ENCODE measurements around the gene S1PR5.

Gene S1PR5

DNA sequence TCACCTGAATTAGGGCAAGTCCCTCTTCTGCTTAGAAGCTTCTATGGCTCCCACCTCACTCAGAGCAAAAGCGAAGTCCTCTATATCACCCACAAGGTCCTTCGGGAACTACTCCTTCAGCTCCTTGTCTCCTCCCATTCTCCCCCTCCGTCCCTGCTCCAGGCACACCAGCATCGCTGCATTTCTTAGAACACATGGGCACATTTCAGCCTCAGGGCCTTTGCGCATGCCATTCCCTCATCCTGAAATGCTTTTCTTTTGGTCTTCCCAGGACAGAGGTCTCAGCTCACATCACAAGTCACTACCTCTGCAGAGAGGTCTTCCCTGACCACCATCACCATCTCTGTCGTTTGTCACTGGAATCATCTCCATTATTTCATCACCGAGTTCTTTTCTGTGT is 4.0 kb downstream of the S1PR5 start:
- no peak for DNase-seq

DNA sequence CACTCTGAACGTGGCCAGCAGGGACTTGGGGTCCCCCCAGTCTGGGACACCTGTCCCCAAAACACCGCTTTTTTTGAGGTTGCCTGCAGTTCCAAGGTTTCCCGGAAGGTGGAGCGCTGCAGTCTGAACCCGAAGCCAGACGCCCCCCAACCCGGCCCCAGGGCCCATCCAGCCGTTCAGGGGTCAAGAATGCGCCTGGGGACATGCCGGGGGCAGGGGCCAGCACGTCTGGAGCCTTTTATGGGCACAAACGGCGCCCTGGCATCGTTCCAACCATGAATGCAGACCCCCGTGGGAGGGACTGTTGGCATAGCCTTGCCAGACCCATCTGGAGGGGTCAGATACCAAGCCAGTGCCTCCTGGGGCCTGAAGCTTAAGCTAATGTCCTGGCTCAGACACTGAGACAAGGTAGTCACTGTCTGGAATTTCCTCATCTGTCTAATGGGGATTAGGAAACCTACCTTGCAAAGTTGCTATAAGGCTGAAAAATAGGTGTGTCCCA is 6.9 kb downstream of the S1PR5 start:
- peak in 5 of 6 experiments; percentile 21 to 59 (median 54) for DNase-seq

DNA sequence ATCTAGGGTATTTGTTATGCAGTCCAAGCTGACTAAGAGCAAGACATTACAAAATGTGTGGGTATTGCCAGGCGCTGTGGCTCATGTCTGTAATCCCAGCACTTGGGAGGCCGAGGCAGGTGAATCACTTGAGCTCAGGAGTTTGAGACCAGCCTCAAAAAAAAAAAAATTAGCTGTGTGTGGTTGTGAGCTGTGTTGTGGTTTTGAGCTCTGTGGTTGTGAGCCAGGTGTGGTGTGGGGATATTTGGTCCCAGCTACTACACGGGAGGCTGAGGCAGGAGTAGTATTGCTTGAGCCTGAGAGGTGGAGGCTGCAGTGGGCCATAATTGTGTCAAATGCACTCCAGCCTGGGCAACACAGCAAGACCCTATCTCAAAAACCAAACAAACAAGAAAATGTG is 8.5 kb downstream of the S1PR5 start:
- DNase-seq, result no peak

DNA sequence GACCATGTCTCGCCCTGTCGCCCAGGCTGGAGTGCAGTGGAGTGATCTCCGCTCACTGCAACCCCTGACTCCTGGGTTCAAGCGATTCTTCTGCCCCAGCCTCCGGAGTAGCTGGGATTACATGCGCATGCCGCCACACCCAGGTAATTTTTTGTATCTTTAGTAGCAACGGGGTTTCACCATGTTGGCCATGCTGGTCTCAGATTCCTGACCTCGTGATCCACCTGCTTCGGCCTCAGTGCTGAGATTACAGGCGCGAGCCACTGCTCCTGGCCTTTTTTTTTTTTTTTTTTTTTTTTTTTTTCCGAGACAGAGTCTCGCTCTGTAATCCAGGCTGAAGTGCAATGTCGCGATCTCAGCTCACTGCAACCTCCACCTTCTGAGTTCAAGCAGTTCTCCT is 9.2 kb downstream of the S1PR5 start:
- DNase-seq, result no peak

DNA sequence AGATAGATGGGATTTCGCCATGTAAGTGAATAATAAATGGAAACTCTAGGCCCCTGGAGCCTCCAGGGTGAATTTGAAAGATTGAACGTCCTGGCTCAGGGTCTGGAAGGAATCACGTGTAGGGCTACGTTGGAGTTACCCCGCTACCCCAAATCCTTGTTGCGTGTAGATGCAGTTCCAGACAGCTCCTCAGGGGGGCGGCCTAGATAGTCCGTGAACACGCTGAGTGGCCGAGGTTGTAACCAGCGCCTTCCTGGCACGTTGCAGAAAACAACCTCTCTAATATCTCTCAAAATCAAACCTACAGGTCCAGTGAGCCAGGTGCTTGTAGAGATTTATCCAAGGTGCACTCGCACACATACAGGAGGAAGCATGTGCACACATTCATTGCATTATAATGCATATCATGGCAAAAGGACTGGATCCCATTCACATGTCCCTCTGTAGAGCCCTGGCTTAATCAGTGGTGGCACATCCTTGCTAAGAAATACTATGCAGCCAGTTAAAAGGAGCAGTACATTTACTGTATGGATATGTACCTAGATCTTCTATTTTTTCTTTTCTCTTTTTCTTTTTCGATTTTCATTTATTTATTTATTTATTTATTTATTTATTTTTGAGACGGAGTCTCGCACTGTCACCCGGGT is 11.5 kb downstream of the S1PR5 start:
- peak; percentile 52 to 80 (median 66) for DNase-seq

DNA sequence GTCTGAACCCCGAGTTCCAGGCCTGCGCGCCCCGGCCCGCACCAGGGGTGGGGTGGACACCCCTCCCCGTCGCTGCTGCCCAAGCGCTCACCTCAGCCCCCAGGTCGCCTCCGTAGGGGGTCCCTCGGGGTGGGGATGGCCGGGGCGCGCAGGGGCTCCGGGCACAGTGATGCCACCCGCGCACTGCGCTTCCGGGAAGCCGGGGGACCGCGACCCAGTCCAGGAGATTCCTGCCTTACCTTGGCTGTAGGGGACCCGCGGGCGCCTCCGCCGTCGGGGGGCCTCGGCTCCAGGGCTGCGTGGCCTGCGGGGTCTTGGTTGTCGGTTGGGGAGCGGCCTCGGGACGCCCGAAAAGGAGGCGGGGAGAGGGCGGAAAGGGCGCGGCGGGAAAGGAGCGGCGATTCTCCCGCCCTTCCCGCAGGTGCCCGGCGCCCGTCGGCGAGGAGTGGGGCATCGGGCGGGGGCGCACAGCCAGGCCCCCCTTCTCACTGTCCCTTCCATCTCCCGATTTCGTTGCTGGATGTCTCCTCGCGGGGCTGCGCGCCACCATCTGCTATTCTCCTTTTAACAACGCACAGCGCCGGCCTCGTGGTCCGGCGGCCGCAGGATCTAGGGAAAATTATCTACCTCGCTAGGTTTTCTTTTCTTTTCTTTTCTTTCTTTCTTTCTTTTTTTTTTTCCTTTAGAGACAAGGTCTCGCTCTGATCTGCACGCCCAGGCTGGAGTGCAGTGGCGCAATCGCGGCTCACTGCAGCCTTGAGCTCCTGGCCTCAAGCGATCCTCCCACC is 14.1 kb downstream of the S1PR5 start, which contains the start of gene KEAP1:
TSS of gene KEAP1 (minus strand) at position 355 of the 788 bp plus-strand sequence. CDS start 3,323 bp downstream, outside the sequence.
- peak in 1 of 6 experiments; percentile 41 for DNase-seq

DNA sequence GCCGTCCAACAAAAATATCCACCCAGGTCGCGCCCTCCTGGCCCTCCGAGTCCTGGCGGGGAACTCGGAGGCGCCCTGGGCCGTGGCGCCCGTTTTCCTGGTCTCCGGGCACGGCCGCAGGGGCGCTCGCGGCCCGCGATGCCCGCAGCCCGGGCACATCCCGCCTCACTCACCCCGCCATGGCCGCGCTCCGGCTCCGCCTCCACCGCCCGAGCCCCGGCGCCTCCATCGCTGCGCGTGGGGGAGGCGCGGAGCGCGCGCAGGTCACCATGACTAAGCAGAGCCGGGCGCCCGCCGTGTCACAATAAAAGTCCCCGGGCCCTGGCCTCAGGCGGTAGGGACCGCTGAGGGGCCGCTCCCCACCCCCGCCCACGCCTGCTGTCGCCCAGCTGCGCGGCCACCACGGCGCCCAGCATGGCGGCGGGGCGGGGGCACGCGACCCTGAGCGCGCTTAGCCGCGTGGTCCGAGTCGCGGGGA is 14.7 kb downstream of the S1PR5 start:
- peak; percentile 65 to 80 (median 72) for DNase-seq

DNA sequence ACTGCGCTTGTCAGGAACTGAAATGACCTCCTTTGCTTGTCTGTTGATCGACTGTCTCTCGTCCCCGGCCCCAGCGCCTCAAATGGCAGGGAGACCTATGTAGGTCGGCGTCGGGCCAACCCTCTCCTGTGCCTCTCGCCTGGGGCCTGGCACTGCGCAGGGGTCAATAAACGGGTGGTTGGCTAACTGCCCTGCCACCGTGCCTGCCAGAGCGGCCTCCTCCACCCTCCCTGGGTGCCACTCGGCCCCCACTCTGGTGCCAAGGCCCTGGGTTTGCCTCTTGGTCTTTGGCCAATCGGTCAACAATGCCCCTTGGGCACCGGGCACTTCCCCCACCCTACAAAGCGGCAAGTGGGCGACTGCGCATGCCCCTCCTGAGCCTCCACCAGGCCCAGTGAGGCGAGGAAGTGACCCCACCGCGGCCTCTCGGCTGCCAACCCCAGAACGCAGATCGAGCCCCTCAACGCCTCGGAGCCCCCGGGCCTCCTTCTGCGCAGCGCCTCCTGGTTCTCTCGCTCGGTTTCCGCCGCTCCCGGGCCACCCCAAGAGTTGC is 15.2 kb downstream of the S1PR5 start:
- no peak for DNase-seq

DNA sequence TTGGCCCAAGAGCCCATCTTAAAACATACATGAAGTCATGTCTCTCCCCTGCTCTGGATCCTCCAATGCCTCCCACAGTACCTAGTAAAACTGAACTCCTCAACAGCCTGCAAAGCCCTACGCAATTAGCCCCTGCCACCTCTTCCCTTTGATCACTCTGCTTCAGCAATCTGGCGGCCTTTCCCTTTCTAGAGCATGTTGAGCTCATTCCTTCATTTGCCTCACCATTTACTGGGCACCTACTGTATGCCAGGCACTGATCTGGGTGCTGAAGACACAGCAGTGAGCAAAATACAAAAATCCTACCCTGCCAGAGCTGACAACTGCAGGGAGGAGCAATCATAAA is 17.0 kb downstream of the S1PR5 start:
- no peak for DNase-seq

DNA sequence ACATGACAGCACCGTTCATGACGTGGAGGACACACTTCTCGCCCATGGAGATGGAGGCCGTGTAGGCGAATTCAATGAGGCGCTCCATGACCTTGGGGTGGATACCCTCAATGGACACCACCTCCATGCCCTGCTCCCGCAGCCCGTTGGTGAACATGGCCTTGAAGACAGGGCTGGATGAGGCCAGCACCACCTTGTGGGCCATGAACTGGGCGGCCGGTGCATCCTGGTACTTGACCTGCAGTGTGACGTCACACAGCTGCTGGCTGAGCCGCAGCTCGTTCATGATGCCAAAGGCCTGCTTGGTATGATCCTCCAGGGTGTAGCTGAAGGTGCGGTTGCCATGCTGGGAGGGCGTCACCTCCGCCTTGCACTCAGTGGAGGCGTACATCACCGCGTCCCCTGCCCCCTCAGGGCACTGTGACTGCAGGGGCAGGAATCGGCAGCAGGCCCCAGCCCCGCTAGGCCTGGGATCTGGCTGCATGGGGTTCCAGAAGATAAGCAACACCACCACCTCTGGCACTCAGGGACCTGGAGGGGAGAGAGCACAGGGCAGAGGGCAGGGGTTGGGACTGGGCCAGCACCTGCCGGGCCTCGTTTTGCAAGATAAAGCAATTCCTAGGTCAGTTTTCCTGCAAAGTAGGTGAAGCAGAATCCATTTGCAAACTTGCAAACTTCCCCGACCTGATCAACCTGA is 17.5 kb downstream of the S1PR5 start:
- no peak for DNase-seq

DNA sequence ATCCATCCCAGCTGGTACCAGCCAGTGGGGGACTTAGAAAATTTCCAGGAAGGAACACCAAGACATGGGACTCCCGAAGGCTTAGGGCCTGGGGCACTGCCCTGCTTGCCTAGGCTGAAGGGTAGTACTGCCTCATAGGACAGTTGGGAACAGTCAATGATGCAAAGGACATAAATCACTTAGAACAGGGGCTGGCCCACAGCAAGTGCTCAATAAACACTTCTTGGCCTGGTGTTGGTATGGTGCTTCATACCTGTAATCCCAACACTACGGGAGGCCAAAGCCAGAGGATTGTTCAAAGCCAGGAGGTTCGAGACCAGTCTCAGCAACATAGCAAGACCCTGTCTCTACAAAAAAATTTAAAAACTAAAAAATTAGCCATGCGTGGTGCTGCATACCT is 19.9 kb downstream of the S1PR5 start:
- DNase-seq, result no peak

DNA sequence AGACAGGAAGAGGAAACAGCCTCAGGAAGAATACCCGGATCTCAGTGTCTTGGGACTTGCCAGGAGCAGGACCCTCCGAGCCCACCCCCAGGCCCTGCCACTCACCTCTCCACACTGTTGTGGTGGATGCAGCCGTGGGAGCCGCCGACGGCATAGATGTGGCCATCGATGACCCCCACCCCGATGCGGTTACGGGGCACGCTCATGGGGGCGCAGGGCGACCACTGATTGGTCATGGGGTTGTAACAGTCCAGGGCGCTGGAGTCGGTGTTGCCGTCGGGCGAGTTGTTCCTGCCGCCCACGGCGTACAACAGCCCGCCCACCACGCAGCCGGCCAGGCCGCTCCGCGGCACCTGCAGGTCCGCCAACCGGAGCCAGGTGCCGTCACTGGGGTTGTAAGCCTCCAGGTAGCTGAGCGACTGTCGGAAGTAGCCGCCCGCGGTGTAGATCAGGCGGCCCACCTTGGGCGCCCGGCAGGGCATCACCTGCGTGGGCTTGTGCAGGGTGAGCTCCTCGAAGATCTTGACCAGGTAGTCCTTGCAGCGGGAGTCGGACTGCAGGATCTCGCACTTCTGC is 25.7 kb downstream of the S1PR5 start:
- no peak for DNase-seq

DNA sequence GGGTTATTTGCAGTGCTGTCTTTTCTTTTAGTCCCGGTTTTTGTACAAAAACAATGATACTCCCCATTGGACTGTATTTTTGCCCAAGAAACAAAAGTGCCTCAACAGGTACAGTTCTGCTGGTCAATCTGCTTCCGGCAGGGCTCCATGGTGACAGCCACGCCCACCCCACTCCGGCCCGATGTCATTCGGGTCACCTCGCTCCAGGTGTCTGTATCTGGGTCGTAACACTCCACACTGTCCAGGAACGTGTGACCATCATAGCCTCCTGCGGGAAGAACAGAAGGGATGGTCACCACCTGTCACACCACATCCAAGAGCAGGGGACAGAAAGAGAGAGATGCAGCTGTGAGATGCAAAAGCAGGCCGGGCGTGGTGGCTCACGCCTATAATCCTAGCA is 30.7 kb downstream of the S1PR5 start:
- DNase-seq, result no peak

DNA sequence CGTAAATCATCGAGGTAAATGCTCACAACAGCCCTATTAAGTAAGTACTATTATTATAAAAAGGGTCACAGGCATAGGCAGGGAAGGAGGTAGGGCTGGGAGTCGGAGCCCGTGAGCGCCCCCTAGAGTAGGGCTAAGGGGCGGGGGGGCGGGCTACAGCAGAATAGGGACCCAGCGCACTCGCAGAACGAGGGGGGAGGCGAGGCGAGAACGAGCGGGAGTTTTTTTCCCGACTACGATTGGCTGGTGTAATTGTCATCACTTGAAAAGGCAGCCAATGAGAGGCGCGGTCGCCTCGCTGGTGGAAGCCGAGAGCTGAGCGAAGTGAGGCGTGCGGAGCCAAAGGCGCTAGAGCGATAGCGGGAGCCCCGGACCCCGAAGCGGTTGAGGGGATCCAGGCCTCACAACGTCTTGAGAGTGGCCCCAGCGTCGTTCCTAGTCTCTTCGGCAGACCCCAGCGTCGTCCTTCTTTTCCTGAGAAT is 38.3 kb downstream of the S1PR5 start:
- peak; percentile 82 to 92 (median 90) for DNase-seq

DNA sequence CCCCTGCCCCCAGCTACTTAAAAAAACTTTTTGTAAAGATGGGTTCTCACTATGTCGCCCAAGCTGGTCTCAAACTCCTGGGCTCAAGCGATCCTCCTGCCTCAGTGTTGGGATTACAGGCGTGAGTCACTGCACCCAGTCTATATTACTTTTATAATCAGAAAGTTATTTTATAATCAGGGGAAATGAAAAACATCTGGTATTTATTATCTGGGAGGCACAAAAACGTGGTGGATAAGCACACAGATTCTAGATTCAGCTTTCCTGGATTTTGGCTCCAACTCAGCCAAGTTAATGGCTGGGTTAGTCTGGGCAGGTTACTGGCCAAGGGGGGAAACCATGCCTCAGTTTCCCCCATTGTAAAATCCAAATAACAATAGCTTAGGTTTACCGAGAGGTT is 38.8 kb downstream of the S1PR5 start:
- DNase-seq, result no peak

DNA sequence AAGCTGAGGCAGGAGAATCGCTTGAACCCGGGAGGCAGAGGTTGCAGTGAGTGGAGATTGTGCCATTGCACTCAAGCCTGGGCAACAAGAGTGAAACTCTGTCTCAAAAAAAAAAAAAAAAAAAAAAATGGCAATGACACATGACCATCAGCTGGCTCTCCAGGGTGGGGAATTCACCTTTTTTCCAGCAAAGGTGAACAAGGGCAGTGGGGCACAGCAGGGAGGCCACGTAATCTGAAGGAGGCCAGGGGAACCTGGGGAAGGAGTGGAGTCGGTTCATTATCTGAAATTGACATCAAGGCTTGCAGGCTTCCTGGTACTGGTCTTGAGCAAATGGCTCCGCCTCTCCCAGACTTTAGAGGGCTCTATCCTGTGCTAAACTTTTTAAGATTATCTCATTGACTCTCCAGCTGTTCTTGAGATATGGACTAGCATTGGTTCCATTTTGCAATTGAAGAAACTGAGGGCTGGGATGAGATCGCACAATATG is 42.2 kb downstream of the S1PR5 start:
- DNase-seq, result no peak

DNA sequence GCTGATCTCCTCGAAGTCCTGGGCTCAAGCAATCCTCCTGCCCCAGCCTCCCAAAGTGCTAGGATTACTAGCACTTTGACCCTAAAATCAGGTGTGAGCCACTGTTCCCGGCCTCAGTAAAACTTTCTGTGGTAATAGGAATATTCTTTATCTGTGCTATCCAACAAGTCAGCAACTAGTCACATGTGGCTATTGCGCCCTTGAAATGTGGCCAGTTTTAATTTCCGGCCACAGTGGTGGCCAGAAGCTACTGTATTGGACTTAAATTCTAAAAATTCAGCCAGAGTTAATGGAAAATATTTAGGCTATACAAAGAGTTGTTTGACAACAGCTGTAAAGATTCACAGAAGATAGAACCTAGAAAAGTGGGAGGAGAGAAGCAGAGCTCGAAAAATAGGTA is 44.1 kb downstream of the S1PR5 start:
- no peak for DNase-seq

DNA sequence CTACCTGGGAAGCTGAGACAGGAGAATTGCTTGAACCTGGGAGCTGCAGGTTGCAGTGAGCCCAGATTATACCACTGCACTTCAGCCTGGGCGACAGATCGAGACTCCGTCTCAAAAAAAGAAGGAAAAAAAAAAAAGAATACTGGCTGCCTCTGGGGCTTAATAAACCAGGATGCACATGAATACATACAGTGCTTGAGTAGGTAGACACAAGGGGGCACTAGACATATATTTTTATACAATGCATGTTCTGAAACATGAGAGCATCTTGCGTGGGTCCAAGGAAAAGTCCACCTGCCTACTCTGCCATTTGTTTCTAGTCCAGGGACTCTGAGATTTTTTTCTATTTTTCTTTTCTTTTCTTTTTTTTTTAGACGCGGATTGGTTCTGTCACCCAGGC is 45.3 kb downstream of the S1PR5 start:
- DNase-seq, result no peak

DNA sequence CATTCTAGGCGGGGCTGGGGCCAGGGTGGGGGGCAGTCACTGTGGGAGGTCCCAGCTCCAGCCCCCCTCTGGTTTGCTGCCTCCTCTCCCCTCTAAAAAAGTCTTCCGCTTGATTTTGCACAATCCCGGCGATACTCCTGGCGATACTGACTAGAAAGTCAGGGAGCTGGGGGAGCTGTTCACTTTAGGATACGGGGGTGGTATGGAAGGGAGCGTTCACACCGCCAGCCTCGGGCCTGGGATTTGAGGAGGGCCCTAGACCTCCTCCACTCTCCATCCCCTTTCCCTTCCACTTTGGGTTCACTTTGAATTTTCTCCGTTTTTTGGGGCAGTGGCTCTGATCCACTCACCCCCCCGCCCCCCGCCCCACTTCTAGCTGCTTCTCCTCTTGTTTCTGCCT is 49.1 kb downstream of the S1PR5 start:
- no peak for DNase-seq

DNA sequence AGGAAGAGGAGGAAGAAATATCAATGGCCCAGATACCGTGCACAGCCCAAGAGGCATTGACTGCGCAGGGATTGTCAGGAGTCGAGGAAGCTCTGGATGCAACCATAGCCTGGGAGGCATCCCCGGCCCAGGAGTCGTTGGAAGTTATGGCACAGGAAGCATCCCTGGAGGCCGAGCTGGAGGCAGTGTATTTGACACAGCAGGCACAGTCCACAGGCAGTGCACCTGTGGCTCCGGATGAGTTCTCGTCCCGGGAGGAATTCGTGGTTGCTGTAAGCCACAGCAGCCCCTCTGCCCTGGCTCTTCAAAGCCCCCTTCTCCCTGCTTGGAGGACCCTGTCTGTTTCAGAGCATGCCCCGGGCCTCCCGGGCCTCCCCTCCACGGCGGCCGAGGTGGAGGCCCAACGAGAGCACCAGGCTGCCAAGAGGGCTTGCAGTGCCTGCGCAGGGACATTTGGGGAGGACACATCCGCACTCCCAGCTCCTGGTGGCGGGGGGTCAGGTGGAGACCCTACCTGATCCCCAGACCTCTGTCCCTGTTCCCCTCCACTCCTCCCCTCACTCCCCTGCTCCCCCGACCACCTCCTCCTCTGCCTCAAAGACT is 50.0 kb downstream of the S1PR5 start:
- no peak for DNase-seq

DNA sequence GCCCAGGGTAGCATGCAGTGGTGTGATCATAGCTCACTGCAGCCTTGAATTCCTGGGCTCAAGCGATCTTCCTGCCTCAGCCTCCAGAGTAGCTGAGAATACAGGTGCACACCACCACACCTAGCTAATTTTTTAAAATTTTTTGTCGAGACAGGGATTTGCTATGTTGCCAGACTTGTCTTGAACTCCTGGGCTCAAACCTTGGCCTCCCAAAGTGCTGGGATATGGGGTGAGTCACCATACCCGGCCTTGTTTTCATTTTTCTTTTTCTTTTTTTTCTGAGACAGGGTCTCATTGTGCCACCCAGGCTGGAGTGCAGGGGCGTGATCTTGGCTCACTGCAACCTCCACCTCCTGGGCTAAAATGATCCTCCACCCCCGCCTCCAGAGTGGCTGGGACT is 52.8 kb downstream of the S1PR5 start:
- DNase-seq, result no peak

All from stimulated activated naive CD4-positive, alpha-beta T cell (primary cell).